Measurements from ENCODE around the gene HSPG2. TPM values are rescaled to one million over a fixed set of nuclear protein-coding genes. Genes with fewer than 3 reads are reported as not detected.
A peak's percentile ranks its signal among the peaks of the same experiment; 100 is the strongest.

HSPG2 gene
- total RNA-seq, 1 donor = 166 TPM

GRCh38 chr1:21815724-21816321 is 121.3 kb downstream of the HSPG2 start:
- no peak overlapping the region for H3K4me3 ChIP-seq (ENCODE audit: low read depth, low read length)
- DNase-seq (ENCODE audit: low read depth) = no peak
- TF ChIP-seq CTCF (IDR thresholded peaks at IDR 0.05; ENCODE audit: insufficient read depth, low read depth, low read length) = no peak

- no peak for DNase-seq (ENCODE audit: low read depth)
- TF ChIP-seq CTCF (IDR thresholded peaks at IDR 0.05; ENCODE audit: insufficient read depth, low read depth, low read length) = no peak
- no peak overlapping the region for H3K4me3 ChIP-seq (ENCODE audit: low read depth, low read length)
Measured at GRCh38 chr1:21814981-21815582, 122.0 kb downstream of the HSPG2 start.

GRCh38 chr1:21814241-21814918 is 122.7 kb downstream of the HSPG2 start:
- peak; percentile 22 for DNase-seq (ENCODE audit: low read depth)
- peak overlapping the region; percentile 52 for H3K4me3 ChIP-seq (ENCODE audit: low read depth, low read length)
- TF ChIP-seq CTCF (IDR thresholded peaks at IDR 0.05; ENCODE audit: insufficient read depth, low read depth, low read length) = peak; percentile 69

- TF ChIP-seq CTCF (IDR thresholded peaks at IDR 0.05; ENCODE audit: insufficient read depth, low read depth, low read length) = no peak
- DNase-seq (ENCODE audit: low read depth) = no peak
- no peak overlapping the region for H3K4me3 ChIP-seq (ENCODE audit: low read depth, low read length)
Measured at GRCh38 chr1:21813542-21813941, 123.6 kb downstream of the HSPG2 start.

GRCh38 chr1:21811875-21812305 is 125.2 kb downstream of the HSPG2 start, which contains the start of gene LDLRAD2:
Gene LDLRAD2, plus strand, starts transcription at chr1:21812265. Its CDS starts 187 bp downstream, at chr1:21812452.
- DNase-seq (ENCODE audit: low read depth) = no peak
- no peak within 1 kb of the TSS for H3K4me3 ChIP-seq (ENCODE audit: low read depth, low read length)
- no peak for TF ChIP-seq CTCF (IDR thresholded peaks at IDR 0.05; ENCODE audit: insufficient read depth, low read depth, low read length)

- TF ChIP-seq CTCF (IDR thresholded peaks at IDR 0.05; ENCODE audit: insufficient read depth, low read depth, low read length) = no peak
- no peak for DNase-seq (ENCODE audit: low read depth)
- no peak overlapping the region for H3K4me3 ChIP-seq (ENCODE audit: low read depth, low read length)
Measured at GRCh38 chr1:21804536-21804935, 132.6 kb downstream of the HSPG2 start.

Data from fibroblast of villous mesenchyme (primary cell).